ENCODE results near the gene CREBL2.
"Not testable (repeated sequence)": the region's sequence is repeated elsewhere in the genome, so short reads cannot be mapped to it uniquely, and the experiment has no call there.

Gene CREBL2

DNA sequence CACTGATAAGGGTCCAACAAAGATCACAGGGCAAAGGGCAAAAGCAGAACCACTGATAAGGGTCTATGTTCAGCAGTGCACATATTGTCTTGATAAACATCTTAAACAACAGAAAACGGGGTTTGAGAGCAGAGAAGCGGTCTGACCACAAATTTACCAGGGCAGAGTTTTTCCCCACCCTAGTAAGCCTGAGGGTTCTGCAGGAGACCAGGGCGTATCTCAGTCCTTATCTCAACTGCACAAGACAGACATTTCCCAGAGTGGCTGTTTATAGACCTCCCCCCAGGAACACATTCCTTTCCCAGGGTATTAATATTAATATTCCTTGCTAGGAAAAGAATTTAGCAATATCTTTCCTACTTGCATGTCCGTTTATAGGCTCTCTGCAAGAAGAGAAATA is 28.3 kb downstream of the CREBL2 start:
- DNase-seq (ENCODE audit: low spot score), result not testable (repeated sequence)

DNA sequence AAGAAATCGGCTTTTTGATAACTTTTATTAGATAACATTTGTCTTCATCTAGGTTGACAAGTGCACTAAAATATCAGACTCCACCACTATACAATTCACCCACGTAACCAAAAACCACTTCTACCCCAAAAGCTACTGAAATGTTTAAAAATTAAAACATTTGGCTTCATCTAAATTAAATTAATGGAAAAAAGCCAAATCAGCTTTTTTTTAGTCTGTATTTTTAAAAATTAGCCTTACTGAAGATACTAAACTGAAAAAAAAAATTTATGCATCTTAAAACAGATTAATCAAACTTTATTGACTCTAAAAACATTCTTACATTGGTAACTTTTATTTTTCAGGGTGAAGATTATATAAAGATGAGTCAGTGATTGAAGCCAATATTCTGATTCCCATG is 30.0 kb downstream of the CREBL2 start:
- no peak for DNase-seq (ENCODE audit: low spot score)

GRCh38 chr12:12642916-12643315 is 31.2 kb downstream of the CREBL2 start:
- no peak for DNase-seq (ENCODE audit: low spot score)

DNA sequence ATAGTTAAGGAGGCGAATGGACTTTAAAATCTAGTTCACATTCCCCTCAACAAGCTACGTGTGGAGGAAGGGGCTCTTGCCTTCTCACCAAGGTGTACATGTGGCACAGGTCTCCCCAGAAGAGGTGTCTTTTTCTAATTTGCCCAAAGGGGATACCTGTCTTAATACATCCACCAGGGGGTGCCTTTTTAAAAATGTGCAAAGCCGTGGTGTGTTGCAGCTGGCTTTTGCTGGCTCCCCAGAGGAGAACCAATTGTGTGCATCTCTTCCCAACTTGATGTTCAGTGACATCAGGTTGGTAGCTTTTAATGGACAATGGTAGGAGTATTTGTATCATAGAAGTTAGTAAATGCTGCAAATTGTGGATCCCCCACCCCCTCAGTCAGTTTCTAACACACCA is 33.8 kb downstream of the CREBL2 start:
- DNase-seq (ENCODE audit: low spot score), result no peak

- DNase-seq (ENCODE audit: low spot score), result not testable (repeated sequence)
Measured at GRCh38 chr12:12645968-12646367, 34.3 kb downstream of the CREBL2 start.

GRCh38 chr12:12646483-12647072 is 34.9 kb downstream of the CREBL2 start:
- no peak for DNase-seq (ENCODE audit: low spot score)

DNA sequence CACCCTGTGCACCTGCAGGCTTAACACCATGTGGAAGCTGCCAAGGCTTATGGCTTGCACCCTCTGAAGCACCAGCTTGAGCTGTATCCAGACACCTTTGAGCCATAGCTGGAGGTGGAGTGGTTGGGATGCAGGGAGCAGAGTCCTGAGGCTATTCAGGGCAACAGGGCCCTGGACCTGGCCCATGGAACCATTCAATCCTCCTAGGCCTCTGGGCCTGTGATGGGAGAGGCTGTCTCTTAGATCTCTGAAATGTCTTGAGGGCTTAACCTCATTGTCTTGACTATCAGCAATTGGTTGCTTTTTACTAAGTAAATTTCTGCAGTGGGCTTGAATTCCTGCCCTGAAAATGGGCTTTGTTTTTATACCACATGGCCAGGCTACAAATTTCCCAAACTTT is 36.6 kb downstream of the CREBL2 start:
- no peak for DNase-seq (ENCODE audit: low spot score)

DNA sequence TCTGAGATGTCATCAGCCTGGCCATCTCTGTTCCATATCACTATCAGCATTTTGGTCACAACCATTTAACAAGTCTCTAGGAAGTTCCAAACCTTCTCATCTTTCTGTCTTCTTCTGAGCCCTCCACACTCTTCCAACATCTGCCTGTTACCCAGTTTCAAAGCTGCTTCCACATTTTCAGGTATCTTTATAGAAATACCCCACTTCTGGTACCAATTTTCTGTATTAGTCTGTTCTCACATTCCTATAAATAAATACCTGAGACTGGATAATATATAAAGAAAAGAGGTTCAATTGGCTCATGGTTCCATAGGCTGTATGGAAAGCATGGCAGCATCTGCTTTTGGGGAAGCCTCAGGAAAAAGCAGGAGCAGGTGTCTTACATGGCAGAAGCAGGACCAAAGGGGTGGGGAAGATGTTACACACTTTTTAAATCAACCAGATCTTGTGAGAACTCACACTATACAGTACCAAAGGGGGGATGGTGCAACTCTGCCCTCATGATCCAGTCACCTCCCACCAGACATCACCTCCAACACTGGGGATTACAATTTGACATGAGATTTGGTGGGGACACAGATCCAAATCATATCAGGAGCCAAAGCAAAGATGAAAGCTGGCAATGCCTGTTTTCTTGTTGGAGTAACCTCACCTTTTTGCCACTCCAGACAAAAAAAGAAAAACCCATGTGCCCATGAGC is 37.4 kb downstream of the CREBL2 start:
- no peak for DNase-seq (ENCODE audit: low spot score)

DNA sequence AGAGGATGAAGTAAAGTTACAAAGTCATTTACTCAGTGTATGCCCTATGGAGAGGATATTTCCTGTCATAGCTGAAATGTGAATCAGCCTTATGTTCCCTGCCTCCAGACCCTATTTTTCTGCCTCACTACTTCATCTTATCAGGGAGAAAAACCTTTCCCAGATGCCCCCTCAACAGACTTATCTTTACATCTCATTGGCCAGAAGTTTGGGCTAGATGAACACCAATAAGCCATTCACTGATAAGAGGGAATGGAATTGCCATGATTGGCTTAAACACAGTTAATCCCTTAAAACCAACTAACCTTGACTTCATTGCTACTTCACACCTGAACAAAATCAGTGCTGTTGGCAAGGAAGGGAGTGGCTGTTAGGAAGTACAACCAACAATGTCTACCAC is 40.1 kb downstream of the CREBL2 start:
- no peak for DNase-seq (ENCODE audit: low spot score)

- DNase-seq (ENCODE audit: low spot score), result not testable (repeated sequence)
Measured at GRCh38 chr12:12652704-12653103, 41.0 kb downstream of the CREBL2 start.

DNA sequence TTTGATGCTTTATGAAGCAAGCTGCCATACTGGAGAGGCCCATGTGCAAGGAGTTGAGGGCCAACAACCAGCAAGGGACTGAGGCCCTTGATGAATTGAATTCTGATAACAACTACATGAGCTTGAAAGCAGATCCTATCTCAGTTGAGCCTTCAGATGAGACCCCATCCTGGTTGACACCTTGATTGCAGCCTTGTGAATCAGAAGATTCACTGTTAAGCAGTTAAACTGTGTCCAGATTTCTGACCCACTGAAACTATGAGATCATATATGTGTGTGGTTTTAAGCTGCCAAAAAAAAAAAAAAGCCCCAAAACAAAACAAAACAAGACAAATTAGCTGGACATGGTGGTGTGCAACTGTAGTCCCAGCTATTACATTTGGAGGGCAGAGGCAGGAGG is 42.2 kb downstream of the CREBL2 start:
- no peak for DNase-seq (ENCODE audit: low spot score)

DNA sequence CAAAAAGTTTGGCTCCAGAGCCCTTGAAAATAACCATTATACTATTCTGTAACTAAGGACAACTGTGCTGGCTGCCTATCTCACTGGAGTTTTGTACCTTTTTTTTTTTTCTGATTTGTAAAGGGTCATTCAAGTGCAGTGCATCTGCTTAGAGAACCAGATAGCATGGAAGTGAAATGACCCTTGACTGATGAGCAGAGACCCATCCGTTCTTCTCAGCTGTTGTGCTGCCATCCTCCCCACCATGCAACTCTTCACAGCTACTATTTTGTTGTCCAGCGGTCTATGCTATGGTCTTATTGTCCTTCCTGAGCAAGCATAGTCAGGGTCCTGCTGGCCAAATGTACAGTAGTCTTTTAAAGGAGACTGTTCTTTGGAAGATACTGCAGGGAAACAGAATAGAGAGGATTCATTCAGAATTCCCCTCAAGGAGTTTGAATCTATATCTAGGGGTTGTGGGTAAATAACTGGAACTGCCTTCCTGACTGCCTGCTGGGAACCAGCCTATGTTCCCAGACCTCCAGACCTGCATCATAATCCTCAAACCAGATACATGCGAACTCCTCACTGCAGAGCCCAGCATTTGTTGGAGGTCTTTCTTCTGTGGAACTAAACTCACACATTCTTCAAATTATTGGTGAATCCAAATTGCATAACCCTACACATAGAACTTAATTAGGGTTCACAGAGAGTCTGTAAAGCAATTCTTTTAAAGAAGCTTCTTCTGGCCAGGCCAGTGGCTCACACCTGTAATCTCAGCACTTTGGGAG is 43.2 kb downstream of the CREBL2 start:
- DNase-seq (ENCODE audit: low spot score), result no peak

DNA sequence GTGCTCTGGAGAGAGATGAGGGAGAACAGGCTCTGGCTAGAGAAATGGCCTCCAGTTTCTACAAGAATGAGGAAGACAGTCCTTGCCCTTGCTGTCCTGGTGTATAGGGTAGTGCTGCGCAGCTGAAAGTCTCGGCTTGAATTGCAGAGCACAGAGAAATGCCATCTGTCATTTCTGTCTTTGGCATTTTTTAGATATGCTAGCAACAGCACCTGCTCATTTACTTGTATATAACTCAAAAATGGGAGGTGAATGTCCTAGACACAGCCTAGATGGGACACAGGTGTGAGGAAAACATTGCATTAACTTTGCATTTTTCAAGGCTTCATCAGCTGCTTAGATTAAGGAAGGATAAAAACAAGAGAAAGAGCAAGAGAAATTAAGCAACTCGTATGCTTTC is 48.5 kb downstream of the CREBL2 start:
- DNase-seq (ENCODE audit: low spot score), result no peak

GRCh38 chr12:12661086-12661856 is 49.6 kb downstream of the CREBL2 start:
- peak; percentile 45 for DNase-seq (ENCODE audit: low spot score)

DNA sequence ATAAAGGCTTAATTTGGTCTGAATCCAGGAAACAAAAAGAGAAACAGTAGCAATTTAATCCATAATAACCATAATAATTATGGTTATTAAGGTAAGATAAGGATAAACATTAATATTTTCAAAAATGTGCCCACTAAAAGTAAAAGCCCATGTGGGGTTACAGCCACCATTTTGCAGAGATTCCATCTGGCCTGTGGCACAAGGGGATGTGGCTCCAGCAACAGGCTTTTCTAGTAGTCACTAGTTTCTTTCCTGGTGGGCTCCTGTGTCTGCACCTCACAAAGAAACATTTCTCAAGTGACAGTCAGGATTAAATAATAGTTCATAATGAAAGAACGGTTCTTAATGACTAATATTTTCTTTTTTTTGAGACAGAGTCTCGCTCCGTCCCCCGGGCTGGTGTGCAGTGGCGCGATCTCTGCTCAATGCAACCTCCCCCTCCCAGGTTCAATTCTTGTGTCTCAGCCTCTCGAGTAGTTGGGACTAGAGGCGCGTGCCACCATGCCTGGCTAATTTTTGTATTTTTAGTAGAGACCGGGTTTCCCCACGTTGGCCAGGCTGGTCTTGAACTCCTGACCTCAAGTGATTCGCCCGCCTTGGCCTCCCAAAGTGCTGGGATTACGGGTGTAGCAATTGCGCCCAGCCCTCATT is 52.1 kb downstream of the CREBL2 start:
- DNase-seq (ENCODE audit: low spot score), result no peak

- DNase-seq (ENCODE audit: low spot score), result no peak
Measured at GRCh38 chr12:12665194-12665593, 53.5 kb downstream of the CREBL2 start.

GRCh38 chr12:12668005-12668404 is 56.3 kb downstream of the CREBL2 start:
- no peak for DNase-seq (ENCODE audit: low spot score)

DNA sequence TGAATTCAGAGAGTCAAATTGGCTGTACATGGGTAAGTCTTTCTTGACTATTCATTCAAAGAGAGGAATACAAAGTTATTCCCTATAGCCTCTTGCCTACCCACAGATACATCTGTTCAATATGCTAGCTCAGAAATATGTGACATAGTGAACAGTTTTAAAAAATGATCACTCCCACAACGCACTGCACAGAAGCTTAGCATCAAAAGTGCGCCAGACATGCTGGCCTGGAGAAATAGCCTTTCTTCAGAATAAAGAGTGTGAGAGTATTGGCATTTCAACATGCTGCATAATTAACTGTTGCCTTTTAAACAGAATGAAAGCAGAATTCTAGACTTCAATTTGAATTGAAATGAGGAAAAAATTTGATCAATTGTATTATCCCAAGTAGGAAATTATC is 57.3 kb downstream of the CREBL2 start:
- no peak for DNase-seq (ENCODE audit: low spot score)

- DNase-seq (ENCODE audit: low spot score), result no peak
Measured at GRCh38 chr12:12671850-12672660, 60.4 kb downstream of the CREBL2 start.

- DNase-seq (ENCODE audit: low spot score), result no peak
Measured at GRCh38 chr12:12673296-12673695, 61.6 kb downstream of the CREBL2 start.

- no peak for DNase-seq (ENCODE audit: low spot score)
Measured at GRCh38 chr12:12676605-12677004, 64.9 kb downstream of the CREBL2 start.
